ENCODE data around the gene SNAPC4. TPM values are rescaled to one million over a fixed set of nuclear protein-coding genes. Genes with fewer than 3 reads are reported as not detected.

SNAPC4 gene
- total and polyA plus RNA-seq, 9 of the 15 experiments (the other 6 are each of a cell fraction or from before 2014, with no cell fraction given), result 0.21 to 21.8 (median 8.8) TPM

- TF ChIP-seq ZBTB40 (IDR thresholded peaks at IDR 0.05), result no peak
- TF ChIP-seq ZBTB40 (CRISPR knock-in tag; IDR thresholded peaks at IDR 0.05), result no peak
- no peak for TF ChIP-seq MED1 (CRISPR knock-in tag; IDR thresholded peaks at IDR 0.05; ENCODE audit: borderline replicate concordance)
- no peak for TF ChIP-seq PURB (CRISPR knock-in tag; IDR thresholded peaks at IDR 0.05; ENCODE audit: low read depth)
- TF ChIP-seq RBM25 (IDR thresholded peaks at IDR 0.05; ENCODE audit: low read depth, low read length, severe bottlenecking), result no peak
- no peak for TF ChIP-seq ZNF668 (CRISPR knock-in tag; IDR thresholded peaks at IDR 0.05)
- TF ChIP-seq MEF2A (IDR thresholded peaks at IDR 0.05; ENCODE audit: control insufficient read depth, low read depth, low read length), result no peak
- TF ChIP-seq TBL1XR1 (IDR thresholded peaks at IDR 0.05; ENCODE audit: low read length in 2 of 2), result no peak
- TF ChIP-seq, protein P1, sequence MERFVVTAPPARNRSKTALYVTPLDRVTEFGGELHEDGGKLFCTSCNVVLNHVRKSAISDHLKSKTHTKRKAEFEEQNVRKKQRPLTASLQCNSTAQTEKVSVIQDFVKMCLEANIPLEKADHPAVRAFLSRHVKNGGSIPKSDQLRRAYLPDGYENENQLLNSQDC (CRISPR knock-in tag; IDR thresholded peaks at IDR 0.05), result no peak
- TF ChIP-seq, protein P2, sequence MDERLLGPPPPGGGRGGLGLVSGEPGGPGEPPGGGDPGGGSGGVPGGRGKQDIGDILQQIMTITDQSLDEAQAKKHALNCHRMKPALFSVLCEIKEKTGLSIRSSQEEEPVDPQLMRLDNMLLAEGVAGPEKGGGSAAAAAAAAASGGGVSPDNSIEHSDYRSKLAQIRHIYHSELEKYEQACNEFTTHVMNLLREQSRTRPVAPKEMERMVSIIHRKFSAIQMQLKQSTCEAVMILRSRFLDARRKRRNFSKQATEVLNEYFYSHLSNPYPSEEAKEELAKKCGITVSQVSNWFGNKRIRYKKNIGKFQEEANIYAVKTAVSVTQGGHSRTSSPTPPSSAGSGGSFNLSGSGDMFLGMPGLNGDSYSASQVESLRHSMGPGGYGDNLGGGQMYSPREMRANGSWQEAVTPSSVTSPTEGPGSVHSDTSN (CRISPR knock-in tag; IDR thresholded peaks at IDR 0.05; ENCODE audit: low read depth), result no peak
- TF ChIP-seq, protein P2 (tag; conservative IDR thresholded peaks at IDR 0.05; ENCODE audit: low read depth), result no peak
- TF ChIP-seq C11orf30 (IDR thresholded peaks at IDR 0.05; ENCODE audit: low read depth), result peak; percentile 20; the same call in 1 of the 2 replicates
- no peak for TF ChIP-seq ARID3B (CRISPR knock-in tag; IDR thresholded peaks at IDR 0.05; ENCODE audit: borderline replicate concordance)
- no peak for TF ChIP-seq ZNF717 (CRISPR knock-in tag; IDR thresholded peaks at IDR 0.05)
Observed at GRCh38 chr9:136372561-136373299, 27.2 kb downstream of the SNAPC4 start (continued).
